SK-N-SH treated with all-trans-retinoic acid at 6 μM for 48 hours (cell line): ENCODE data around the gene STX1B.

Experiments
- ATAC-seq: fragments of 200-7000 bp; cut with Tn5 transposase; 3 replicates; pipeline ENCODE4 v1.9.1; 2020; ENCODE audit warnings: mild to moderate bottlenecking, moderate library complexity
- BACH2 ChIP-seq: fragments of 250-450 bp; sonication (Bioruptor Pico); IDR thresholded peaks from 2 replicates; pipeline ENCODE4 v1.9.0; 2021; ENCODE audit warnings: mild to moderate bottlenecking, borderline replicate concordance
- CSDC2 ChIP-seq: fragments of 250-450 bp; sonication (Bioruptor Pico); IDR thresholded peaks from 2 replicates; pipeline ENCODE4 v1.5.0; 2020; ENCODE audit warnings: mild to moderate bottlenecking, moderate library complexity
- ESRRG ChIP-seq: fragments of 250-450 bp; sonication (Bioruptor Pico); IDR thresholded peaks from 2 replicates; pipeline ENCODE4 v1.6.1; 2021; ENCODE audit warnings: mild to moderate bottlenecking
- GLIS3 ChIP-seq: fragments of 250-450 bp; sonication (Bioruptor Pico); IDR thresholded peaks from 2 replicates; pipeline ENCODE4 v1.5.0; 2020; ENCODE audit warnings: mild to moderate bottlenecking, moderate library complexity
- ISL1 ChIP-seq: fragments of 250-450 bp; sonication (Bioruptor Pico); IDR thresholded peaks from 2 replicates; pipeline ENCODE4 v2.1.2; 2022; ENCODE audit warnings: mild to moderate bottlenecking, moderate library complexity
- OSR1 ChIP-seq: fragments of 250-450 bp; sonication (Bioruptor Pico); IDR thresholded peaks from 2 replicates; pipeline ENCODE4 v1.8.0; 2022; ENCODE audit warnings: moderate library complexity, mild to moderate bottlenecking, inconsistent platforms
- RARB ChIP-seq: fragments of 250-450 bp; sonication (Bioruptor Pico); IDR thresholded peaks from 2 replicates; pipeline ENCODE4 v1.8.0; 2021; ENCODE audit warnings: mild to moderate bottlenecking, moderate library complexity
- TCF4 ChIP-seq: fragments of 250-450 bp; sonication (Bioruptor Pico); IDR thresholded peaks from 2 replicates; pipeline ENCODE4 v1.8.0; 2021; ENCODE audit warnings: mild to moderate bottlenecking, moderate library complexity, borderline replicate concordance
- TOX ChIP-seq: fragments of 250-450 bp; sonication (Bioruptor Pico); IDR thresholded peaks from 2 replicates; pipeline ENCODE4 v1.8.0; 2021; ENCODE audit warnings: mild to moderate bottlenecking, moderate library complexity, borderline replicate concordance
- ZC3H10 ChIP-seq: fragments of 250-450 bp; sonication (Bioruptor Pico); IDR thresholded peaks from 2 replicates; pipeline ENCODE4 v1.5.1; 2021; ENCODE audit warnings: mild to moderate bottlenecking, moderate library complexity
- ZFP30 ChIP-seq: fragments of 450-650 bp; formaldehyde crosslinking; IDR thresholded peaks from 2 replicates; pipeline ENCODE4 v1.5.0; 2022; ENCODE audit warnings: mild to moderate bottlenecking, moderate library complexity
- ZNF565 ChIP-seq: fragments of 450-650 bp; formaldehyde crosslinking; conservative IDR thresholded peaks from 2 replicates; pipeline ENCODE4 v1.5.0; 2020; ENCODE audit warnings: low read depth, mild to moderate bottlenecking, moderate library complexity
- ZNF70 ChIP-seq: fragments of 450-650 bp; formaldehyde crosslinking; IDR thresholded peaks from 2 replicates; pipeline ENCODE4 v1.5.0; 2020; ENCODE audit warnings: mild to moderate bottlenecking, moderate library complexity
- TF ChIP-seq, protein P1 (sequence below): fragments of 250-450 bp; sonication (Bioruptor Pico); IDR thresholded peaks from 2 replicates; pipeline ENCODE4 v1.5.0; 2020; ENCODE audit warnings: mild to moderate bottlenecking, moderate library complexity
- TF ChIP-seq, protein P2 (sequence below): fragments of 250-450 bp; sonication (Bioruptor Pico); IDR thresholded peaks from 2 replicates; pipeline ENCODE4 v1.8.0; 2020; ENCODE audit warnings: mild to moderate bottlenecking, moderate library complexity, borderline replicate concordance
- TF ChIP-seq, protein P3 (sequence below): fragments of 250-450 bp; sonication (Bioruptor Pico); IDR thresholded peaks from 2 replicates; pipeline ENCODE4 v1.5.1; 2021; ENCODE audit warnings: mild to moderate bottlenecking, moderate library complexity
- TF ChIP-seq, protein P4 (sequence below): fragments of 250-450 bp; sonication (Bioruptor Pico); IDR thresholded peaks from 2 replicates; pipeline ENCODE4 v1.5.1; 2020; ENCODE audit warnings: low read depth, mild to moderate bottlenecking, moderate library complexity

STX1B gene

DNA sequence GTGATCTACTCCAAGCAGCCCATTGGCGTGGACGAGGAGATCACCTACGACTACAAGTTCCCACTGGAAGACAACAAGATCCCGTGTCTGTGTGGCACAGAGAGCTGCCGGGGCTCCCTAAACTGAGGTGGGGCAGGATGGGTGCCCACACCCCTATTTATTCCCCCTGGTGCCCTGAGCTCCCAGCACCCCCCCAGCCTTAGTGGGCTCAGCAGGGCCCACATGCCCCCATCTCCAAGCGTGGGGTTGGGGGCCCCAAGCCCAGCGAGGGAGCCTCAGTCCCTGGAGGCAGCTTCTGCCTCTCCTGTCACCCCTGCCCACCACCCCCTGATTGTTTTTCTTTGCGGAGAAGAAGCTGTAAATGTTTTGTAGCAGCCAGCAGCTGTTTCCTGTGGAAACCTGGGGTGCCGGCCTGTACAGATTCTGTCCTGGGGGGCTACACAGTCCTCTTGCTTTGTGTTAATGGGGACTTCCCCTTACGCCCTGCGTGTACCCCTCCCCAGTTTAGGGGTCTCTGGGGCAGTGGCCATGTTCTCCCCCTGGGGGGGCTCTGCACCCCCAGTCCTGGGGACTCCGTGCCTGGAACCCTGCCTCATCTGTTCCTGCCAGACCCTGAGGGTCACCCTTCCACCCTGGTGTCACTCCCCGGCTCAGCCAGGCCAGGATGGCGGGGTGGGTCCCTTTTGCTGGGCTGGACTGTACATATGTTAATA is 26.4 kb downstream of the STX1B start (continued):
- TF ChIP-seq, protein P1, sequence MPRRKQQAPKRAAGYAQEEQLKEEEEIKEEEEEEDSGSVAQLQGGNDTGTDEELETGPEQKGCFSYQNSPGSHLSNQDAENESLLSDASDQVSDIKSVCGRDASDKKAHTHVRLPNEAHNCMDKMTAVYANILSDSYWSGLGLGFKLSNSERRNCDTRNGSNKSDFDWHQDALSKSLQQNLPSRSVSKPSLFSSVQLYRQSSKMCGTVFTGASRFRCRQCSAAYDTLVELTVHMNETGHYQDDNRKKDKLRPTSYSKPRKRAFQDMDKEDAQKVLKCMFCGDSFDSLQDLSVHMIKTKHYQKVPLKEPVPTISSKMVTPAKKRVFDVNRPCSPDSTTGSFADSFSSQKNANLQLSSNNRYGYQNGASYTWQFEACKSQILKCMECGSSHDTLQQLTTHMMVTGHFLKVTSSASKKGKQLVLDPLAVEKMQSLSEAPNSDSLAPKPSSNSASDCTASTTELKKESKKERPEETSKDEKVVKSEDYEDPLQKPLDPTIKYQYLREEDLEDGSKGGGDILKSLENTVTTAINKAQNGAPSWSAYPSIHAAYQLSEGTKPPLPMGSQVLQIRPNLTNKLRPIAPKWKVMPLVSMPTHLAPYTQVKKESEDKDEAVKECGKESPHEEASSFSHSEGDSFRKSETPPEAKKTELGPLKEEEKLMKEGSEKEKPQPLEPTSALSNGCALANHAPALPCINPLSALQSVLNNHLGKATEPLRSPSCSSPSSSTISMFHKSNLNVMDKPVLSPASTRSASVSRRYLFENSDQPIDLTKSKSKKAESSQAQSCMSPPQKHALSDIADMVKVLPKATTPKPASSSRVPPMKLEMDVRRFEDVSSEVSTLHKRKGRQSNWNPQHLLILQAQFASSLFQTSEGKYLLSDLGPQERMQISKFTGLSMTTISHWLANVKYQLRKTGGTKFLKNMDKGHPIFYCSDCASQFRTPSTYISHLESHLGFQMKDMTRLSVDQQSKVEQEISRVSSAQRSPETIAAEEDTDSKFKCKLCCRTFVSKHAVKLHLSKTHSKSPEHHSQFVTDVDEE (CRISPR knock-in tag): no peak
- TF ChIP-seq ZFP30 (CRISPR knock-in tag) (no peak), TOX (CRISPR knock-in tag) (no peak), ZNF565 (CRISPR knock-in tag) (no peak), ZNF70 (CRISPR knock-in tag) (no peak), GLIS3 (CRISPR knock-in tag) (no peak), ESRRG (CRISPR knock-in tag) (no peak), OSR1 (CRISPR knock-in tag) (no peak), BACH2 (CRISPR knock-in tag) (no peak), CSDC2 (CRISPR knock-in tag) (no peak)
- TF ChIP-seq, protein P2, sequence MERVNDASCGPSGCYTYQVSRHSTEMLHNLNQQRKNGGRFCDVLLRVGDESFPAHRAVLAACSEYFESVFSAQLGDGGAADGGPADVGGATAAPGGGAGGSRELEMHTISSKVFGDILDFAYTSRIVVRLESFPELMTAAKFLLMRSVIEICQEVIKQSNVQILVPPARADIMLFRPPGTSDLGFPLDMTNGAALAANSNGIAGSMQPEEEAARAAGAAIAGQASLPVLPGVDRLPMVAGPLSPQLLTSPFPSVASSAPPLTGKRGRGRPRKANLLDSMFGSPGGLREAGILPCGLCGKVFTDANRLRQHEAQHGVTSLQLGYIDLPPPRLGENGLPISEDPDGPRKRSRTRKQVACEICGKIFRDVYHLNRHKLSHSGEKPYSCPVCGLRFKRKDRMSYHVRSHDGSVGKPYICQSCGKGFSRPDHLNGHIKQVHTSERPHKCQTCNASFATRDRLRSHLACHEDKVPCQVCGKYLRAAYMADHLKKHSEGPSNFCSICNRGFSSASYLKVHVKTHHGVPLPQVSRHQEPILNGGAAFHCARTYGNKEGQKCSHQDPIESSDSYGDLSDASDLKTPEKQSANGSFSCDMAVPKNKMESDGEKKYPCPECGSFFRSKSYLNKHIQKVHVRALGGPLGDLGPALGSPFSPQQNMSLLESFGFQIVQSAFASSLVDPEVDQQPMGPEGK (CRISPR knock-in tag): no peak

DNA sequence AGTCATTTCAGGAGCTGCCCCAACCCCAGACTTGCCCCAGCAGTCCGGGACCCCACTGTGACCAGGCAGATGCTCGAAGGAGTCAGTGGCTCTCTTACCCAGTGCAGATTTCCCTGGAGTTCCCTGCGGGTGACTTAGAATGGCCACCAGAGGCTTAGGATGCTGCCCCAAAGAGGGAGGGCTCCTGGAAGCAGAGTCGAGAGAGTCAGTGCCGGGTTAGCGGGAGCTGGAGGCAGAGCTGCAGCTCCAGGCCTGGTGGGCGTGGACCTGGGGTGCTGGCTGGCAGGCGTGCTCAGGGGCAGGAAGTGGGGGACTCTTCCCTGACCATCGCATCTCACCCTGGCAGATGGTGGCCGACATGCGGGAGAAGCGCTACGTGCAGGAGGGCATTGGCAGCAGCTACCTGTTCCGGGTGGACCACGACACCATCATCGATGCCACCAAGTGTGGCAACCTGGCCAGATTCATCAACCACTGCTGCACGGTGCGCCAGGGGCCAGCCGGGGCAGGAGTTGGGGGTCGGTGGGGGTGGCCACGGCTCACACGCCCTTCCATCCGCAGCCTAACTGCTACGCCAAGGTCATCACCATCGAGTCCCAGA is 27.0 kb downstream of the STX1B start:
- no peak for ATAC-seq

DNA sequence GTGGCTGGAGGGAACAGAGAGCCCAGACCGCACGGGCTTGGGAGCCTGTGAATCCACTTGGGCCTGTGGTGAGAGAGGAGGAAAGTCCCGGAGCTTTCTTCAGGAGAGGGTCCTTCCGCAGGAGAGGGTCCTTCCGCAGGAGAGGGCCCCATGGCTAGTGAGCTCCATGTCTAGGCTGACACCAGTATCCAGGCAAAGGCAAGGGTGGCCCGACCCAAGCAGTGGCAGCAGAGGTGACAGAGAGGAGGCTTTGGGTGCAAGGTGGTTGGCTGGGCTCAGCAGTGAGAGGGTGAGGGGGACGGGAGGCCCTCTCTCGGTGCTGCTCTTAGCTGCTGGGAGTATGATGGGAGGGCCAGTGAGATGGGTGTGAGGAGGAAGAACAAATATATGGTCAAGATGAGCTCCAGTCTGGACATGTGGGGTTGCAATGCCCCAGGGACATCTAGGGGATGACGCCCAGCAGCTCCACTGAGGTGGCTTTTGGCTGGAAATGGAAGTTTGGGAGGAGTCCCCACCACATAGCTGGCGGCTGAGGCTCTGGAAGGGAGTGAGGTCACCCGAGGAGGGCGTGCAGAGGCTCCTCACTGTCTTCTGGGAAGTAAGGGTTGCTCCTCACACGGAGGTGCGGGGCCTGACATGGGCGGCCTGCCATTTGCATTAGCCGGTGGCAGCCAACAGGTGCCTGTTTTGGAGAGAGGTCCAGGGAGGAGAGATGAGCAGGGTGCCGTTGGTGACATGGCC is 27.7 kb downstream of the STX1B start:
- ATAC-seq: no peak
- no peak for TF ChIP-seq ISL1
- TF ChIP-seq ESRRG (CRISPR knock-in tag): no peak
- TF ChIP-seq, protein P3, sequence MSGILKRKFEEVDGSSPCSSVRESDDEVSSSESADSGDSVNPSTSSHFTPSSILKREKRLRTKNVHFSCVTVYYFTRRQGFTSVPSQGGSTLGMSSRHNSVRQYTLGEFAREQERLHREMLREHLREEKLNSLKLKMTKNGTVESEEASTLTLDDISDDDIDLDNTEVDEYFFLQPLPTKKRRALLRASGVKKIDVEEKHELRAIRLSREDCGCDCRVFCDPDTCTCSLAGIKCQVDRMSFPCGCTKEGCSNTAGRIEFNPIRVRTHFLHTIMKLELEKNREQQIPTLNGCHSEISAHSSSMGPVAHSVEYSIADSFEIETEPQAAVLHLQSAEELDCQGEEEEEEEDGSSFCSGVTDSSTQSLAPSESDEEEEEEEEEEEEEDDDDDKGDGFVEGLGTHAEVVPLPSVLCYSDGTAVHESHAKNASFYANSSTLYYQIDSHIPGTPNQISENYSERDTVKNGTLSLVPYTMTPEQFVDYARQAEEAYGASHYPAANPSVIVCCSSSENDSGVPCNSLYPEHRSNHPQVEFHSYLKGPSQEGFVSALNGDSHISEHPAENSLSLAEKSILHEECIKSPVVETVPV (CRISPR knock-in tag): no peak
- TF ChIP-seq RARB (CRISPR knock-in tag): no peak
- TF ChIP-seq ZC3H10 (CRISPR knock-in tag): no peak
- no peak for TF ChIP-seq ZFP30 (CRISPR knock-in tag)

More for the DNA sequence above, 27.0 kb downstream of the STX1B start:
- TF ChIP-seq, protein P4, sequence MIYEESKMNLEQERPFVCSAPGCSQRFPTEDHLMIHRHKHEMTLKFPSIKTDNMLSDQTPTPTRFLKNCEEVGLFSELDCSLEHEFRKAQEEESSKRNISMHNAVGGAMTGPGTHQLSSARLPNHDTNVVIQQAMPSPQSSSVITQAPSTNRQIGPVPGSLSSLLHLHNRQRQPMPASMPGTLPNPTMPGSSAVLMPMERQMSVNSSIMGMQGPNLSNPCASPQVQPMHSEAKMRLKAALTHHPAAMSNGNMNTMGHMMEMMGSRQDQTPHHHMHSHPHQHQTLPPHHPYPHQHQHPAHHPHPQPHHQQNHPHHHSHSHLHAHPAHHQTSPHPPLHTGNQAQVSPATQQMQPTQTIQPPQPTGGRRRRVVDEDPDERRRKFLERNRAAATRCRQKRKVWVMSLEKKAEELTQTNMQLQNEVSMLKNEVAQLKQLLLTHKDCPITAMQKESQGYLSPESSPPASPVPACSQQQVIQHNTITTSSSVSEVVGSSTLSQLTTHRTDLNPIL (CRISPR knock-in tag): no peak
- TF ChIP-seq ZNF70 (CRISPR knock-in tag): no peak

DNA sequence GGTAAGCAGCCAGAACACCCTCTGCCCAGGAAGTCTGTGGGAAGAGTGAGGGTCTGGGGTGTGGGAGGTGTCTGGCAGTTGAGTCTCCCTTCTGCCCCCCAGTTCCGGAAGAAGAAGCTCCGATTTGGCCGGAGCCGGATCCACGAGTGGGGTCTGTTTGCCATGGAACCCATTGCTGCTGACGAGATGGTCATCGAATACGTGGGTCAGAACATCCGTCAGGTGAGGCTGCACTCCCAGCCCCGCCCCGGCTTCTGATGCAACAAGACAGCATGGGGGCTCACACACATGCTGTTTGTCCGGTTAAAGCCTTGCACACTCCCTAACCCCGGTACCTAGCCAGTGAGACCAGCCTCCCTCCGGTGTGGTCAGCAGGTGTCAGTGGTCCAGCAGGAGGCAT is 29.5 kb downstream of the STX1B start:
- ATAC-seq: no peak
- TF ChIP-seq TCF4 (CRISPR knock-in tag): no peak
- TF ChIP-seq, protein P4 (CRISPR knock-in tag): no peak
- TF ChIP-seq ISL1: no peak
- TF ChIP-seq, protein P3 (CRISPR knock-in tag): no peak
- TF ChIP-seq GLIS3 (CRISPR knock-in tag): no peak
- no peak for TF ChIP-seq RARB (CRISPR knock-in tag)
- TF ChIP-seq, protein P1 (CRISPR knock-in tag): no peak
- TF ChIP-seq, protein P2 (CRISPR knock-in tag): no peak
- no peak for TF ChIP-seq OSR1 (CRISPR knock-in tag)
